GM12874 (cell line): ENCODE results near the gene C2CD4A.

Experiments
- CTCF ChIP-seq: IDR thresholded peaks from 2 replicates; pipeline ENCODE4 v1.5.1; 2011; ENCODE audit warnings: low read depth, mild to moderate bottlenecking, control low read depth, low read length, moderate library complexity; ENCODE audit not compliant: insufficient read depth

Gene C2CD4A

GRCh38 chr15:62063825-62064635 is 2.7 kb upstream of the C2CD4A start:
- no peak for TF ChIP-seq CTCF

GRCh38 chr15:62067448-62068044 is 769 bp downstream of the C2CD4A start:
- 0 out of 2 replicates have a peak, but pooled peaks have one; percentile 1 for TF ChIP-seq CTCF

- peak; percentile 16; the same call in 1 of the 2 replicates for TF ChIP-seq CTCF
Observed at GRCh38 chr15:62068071-62068809, 1.5 kb downstream of the C2CD4A start.

- no peak for TF ChIP-seq CTCF
Observed at GRCh38 chr15:62068810-62069167, 2.0 kb downstream of the C2CD4A start.

- no peak for TF ChIP-seq CTCF
Observed at GRCh38 chr15:62069551-62069950, 2.8 kb downstream of the C2CD4A start.

GRCh38 chr15:62071711-62072308 is 5.0 kb downstream of the C2CD4A start:
- TF ChIP-seq CTCF: peak; percentile 31; the same call in 1 of the 2 replicates
